COLO668 (cell line): Measurements from ENCODE around the gene CCNH.

ENCODE experiments used
- DNase-seq: peaks from one replicate; lab custom pipeline; 2025; ENCODE audit not compliant: unreplicated experiment; lab: John Stamatoyannopoulos, UW

The CCNH gene

DNA sequence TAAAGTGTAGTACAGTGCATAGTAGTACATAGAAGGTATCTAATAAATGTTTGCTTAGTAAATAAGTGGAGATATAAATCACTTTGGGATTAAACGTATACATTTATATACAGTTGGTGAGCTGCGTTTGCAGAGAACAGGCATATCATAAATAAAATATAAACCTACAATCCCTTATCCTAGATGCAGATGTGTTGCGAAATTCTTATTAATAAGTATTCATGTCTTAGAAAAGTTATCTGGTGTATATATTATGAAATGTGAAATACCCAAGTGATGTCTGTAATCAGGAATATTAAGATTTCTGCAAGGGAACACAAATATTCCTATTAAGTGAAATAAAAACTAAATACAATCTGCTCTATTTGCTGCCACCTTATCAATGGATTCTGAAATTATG, 8.8 kb downstream of the CCNH start:
- no peak for DNase-seq

DNA sequence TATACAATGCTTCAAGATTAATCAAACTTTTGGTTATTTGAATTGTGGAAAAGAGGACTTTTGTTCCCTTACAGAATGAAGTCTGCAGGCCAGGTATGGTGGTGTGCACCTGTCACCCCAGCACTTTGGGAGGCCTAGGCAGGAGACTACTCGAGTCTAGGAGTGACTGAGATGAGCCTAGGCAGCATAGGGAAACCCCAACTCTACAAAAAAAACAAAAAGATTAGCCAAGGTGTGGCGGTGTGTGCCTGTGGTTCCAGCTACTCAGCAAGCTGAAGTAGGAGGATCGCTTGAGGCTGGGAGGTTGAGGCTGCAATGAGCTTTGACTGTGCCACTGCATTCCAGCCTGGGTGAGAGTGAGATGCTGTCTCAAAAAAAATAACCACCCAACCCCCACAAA, 9.3 kb downstream of the CCNH start:
- no peak for DNase-seq

DNA sequence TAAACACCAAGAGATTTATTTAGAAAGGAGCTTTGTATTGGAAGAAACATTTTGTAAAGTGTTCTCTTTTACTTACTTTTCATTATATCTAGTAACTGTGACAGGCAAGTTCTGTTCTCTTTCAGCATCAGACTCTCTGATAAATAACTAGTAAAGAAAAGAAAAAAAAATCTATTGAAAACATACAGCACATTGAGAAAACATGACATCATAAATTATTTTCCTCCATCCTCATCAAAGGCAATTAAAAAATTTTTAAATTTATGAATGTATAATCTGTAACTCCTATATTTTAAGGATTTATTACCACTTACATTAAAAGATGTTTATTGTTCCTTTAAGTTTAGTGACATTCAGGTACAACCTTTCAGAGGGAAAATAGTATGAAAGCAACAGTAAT, 11.1 kb downstream of the CCNH start:
- DNase-seq, result no peak

DNA sequence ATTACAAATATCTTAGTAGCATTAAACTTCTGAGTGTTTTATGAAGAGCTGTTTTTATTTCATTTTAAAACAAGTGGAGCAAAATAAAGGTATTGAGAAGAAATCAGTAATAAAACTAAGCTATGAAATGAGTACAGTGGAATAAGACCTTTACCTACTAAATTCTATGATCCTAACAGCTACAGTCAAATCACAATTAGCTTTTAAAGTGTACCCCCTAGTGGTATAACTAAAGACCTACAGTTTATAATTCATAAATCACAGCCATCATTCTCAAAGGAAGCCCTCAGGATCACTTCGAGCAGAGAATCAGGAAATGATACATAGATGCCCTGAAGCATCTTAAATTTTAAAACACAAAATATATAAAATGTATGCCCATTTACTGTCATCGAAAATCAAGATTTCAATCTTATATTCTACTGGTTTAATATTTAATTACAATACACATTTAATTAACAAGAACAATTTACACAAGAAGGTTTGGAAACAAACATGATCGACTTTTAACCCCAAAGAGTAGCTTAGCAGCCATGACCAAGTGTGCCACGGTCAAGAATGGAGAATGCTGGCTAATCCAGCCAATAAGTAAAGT, 12.3 kb downstream of the CCNH start:
- no peak for DNase-seq

DNA sequence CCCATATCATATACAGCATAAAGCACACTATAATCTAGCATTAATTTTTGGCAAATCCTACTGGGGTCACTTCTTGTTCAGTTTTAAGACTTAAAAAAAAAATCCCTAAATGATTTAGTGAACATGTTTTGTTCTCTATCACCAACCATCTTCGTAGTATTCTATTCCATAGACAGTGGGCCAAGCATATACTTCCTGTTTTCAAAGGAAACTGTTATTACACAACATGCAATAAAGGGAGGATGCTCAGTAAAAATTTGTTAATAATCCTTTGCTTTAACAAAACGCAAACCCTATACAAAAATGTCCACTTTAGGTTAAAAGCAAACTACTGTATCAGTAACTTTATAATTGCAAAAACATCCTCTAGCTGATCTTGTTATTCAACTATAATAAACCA, 13.0 kb downstream of the CCNH start:
- no peak for DNase-seq

DNA sequence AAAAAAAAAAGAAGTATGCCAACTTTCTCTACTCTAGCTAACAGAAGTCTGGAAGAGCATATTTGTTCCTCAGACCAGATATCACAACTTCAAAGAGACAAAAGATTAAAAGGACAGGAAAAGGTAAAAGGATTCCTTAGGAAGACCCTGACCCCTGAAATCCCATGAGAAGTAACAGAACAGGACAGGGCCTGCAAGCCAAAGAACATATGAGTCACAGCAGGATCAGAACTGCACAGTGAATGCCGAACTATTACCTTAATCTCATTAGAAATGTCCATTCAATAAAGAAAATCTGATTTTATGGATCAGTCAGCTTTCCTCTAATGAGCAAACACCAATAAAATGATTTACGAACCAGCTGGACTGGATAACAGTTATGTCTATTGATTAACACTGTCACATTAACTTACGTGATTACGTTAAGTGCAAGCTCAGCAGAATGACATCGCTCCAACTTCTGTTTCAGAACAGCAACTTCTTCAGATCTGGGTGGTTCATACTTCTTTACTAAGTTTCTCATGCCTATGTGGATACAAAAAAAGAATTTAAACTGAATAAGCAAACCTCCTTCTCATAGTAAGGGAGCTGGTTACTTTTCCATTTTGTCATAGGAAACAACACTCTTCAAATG, 13.6 kb downstream of the CCNH start:
- no peak for DNase-seq

DNA sequence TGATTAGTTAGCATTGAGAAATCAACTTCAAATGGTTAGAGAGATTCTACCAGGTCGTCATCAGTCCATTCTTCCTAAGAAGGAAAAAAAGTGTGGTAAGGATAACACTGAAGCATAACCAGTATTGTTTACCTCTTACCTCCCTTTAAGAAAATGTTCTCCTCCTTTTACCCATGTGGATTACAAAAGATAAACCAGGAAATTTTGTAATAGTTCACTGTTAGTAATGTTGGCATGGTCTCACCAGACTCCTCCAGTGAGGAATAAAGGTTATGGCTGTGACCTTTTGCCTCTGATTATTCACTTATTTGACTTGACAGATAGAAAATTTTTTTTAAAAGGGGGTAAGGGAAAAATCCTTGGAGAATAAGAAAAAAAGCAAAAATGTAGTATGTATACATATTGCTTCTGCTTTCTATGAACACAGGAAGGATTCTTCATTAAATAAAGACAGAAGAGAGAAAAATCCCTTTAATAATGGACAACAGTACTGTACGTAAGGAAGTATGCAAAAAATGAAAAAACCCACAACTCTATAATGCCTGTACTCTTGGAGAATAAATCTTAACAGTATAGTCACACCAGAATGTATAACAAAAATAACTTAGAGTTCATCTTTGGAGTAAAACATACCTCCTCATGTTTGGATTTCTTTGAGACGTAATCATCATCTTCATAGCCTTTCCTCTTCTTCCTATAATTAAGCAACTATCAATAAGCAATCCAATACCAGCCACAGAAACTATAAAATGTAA, 18.1 kb downstream of the CCNH start:
- no peak for DNase-seq

DNA sequence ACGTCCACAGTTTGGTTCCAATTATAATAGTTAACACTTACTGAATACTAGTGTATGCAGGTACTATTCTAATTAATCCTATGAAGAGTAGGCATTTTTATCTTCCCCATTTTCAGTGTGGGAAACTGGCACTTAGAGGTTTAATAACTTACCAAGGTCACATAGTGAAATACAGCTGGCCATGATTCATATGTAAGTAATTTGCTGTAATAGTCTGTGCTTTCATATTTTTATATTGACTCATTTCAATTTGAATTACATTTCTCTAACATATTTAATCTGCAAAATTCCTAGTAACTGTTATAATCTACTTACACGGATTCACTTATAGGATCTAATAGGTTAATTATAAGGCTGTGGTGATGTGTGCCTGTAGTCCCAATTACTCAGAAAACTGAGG, 19.4 kb downstream of the CCNH start:
- no peak for DNase-seq

DNA sequence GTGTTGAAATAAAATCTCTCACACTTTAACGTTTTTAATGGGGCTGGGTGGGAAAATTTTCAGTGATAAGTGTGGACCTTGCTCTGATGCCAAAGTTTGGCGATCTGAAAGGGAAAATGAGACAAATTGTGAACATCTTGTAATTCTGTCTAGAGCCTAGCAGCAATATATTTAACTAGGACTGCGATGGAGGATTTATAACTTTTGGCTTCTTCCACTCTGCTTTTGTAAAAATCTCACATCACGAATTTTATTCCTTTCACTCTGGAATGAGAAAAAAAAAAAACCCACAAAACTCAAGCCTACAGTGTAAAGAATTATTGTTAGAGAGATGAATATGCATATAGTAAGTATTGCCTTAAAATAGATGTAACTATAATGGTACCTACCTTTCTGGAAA, 19.9 kb downstream of the CCNH start:
- no peak for DNase-seq

DNA sequence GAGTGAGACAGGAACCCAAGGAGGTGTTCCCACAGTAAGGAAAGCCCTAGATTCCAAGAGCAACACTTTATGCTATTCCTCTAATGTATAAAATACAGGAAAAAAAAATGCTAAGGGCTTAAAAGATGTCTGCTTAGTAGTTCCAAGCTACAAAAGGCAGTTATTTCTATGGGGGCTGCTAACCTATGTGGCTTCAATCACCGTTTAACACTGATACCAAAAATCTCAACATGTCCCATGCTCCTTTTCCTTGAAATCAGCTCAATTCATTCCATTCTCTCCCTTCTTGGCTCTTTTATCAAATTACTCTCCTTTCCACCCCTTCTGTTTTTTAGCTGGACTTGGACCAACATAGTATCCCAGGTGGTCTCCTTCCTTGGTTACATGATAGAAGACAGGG, 20.6 kb downstream of the CCNH start:
- DNase-seq, result no peak

DNA sequence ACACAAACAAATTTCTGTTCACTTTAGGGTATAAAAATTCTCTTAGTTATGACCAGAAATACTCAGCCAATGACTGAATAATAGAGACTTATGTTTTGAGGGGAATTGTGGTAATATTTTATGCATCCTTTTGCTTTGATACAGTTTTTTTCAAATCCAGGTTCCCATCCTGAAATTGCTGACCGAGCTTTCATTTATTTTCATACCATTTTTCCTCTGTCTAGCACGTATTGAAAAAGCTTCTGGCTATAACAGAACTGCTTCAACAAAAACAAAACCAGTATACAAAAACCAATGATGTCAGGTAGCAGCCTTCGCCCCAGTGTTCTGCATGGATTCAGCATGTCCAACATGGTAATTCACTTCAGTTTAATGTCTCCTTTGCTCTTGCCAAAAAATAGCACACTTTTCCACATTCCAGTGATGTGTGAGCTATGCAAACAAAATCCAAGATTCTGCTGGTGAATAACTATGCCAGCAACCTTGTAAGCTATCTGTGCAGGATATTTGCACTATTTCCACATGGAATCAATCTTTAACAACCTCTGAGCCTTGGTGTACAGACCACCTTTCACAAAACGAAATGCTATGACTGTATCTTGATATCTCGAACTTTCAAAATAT, 22.0 kb downstream of the CCNH start:
- DNase-seq, result no peak

DNA sequence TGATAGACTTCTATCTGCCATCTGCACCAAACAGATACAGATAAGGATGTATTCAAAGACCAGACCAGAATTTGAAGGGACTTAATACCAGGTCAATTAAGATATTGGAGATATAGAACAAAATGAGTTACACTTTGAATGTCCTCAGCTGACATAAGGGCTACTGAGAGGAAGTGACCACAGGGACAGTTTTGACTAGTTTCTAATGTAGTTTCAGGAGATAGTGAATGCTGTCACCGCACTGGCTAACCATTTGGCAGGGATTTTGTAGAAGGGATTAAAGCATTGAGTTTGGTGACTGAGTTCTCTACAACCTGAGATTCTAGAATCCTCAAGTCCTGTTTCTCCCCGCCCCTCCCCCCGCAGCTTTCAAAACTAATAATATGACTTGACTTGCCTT, 22.7 kb downstream of the CCNH start:
- no peak for DNase-seq

DNA sequence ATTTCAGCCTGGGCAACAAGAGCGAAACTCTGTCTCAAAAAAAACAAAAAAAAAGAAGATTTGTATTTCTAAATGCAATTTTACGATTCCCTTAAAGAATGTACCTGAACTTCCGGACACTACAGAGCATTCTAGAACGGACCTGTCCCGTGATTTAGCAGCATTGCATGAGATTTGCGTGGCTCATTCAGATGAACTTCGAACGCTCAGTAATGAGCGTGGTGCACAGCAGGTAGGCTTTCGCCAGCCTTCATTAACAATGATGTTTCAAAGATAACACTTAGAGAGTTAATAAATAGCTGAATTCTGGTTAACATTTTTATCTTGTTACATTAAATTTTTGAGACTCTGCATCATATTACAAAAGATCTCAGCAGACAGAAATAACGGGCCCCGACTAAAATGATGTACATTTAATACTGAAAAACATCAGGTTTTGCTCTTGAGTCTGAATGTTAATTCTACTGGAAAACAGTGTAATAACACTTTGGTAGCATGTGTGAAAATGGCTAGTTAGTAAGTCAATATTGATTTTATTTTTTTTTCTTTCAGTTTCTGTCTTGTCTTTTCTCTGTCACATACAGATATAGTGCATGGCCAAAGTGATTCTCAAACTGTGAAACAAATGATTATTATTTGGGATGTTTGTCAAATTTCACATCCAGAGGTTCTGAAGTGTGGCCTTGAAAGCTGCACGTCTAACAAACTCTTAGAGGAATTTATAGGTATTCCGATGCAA, 23.3 kb downstream of the CCNH start:
- no peak for DNase-seq

DNA sequence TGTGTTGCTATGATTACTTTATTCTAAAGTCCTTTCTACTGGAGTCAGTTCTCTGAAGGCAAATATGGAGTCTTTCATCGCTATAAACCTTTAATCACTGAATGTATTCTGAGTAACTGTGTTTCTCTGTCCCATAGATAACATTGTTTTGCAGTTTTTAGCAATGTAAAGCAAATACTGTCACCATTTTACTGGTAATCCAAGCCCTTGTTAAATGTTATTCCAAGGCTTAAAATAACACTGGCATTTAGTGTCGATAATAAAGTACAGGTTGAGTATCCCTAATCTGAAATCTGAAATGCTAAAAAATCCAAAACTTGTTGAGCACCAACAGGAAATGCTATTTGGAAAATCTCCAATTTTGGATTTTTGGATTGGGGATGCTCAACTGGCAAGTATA, 24.6 kb downstream of the CCNH start:
- no peak for DNase-seq

DNA sequence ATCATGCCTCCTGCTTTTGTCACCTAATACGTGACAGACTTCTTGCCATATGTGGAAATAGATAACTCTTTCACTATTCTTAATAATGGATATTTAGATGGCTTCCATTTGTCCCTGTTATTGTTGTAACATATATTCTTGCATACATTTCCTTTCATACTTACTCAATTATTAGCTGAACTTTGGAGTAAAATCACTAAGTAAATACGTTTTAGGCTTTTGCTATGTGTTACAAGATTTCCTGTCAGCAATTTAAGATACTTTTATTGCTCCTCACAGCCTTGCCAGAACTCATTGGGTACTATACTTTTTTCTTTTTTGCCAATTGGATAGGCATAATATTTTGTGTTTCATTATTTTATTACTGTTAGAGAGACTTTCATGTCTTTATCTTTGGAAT, 26.9 kb downstream of the CCNH start:
- no peak for DNase-seq

DNA sequence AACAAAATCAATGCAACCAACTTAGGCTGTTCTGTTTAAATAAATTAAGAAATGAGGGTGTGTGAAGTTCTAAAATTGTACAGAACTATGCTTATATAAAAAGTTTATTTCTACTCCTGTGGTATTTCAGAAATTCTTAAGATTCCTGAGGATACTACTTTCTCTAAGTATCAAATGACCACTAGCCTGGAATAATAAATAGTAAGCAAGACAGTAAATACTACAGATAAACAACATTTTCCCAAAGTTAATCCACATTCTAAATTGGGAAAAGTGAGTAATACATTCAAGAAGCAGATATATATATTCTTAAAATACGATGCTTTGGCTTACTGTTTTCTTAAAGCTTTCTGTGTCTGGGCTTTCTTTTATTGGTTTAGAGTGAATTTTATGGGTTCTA, 29.5 kb downstream of the CCNH start:
- DNase-seq, result no peak

DNA sequence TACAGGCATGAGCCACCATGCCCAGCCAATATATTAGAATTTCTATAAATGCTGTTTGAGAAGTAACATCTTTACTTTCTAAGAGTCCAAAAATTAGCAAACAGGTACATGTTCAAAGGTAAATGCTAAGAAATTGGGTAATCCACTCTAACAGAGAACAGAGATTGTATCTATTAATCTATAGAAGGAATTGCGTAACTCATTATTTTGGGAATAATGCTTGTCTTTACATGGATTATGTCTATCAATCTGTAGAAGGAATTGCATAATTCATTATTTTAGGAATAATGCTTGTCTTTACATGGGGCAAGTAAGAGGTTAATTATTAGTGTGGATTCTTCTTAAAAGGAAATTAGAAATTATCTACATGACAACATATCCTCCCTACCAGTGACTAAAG, 30.5 kb downstream of the CCNH start:
- no peak for DNase-seq

DNA sequence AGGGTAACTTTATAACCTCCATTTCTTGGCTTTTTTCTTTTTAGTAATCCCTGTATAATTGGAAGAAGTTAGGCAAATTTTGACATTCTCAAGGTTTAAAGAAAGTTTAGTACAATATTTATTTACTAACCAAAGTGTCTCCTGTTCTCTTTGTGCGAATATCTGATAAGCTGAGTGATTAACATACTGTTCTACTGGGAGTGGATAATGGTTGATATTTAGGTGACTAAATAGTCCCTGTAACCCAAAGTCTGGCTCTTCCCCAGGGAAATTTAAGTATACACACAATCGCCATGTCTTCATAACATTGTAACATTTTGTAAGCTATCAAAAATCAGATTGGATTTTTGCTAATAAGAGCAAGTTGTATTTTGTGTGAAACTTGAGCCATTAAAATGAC, 40.0 kb downstream of the CCNH start:
- no peak for DNase-seq

DNA sequence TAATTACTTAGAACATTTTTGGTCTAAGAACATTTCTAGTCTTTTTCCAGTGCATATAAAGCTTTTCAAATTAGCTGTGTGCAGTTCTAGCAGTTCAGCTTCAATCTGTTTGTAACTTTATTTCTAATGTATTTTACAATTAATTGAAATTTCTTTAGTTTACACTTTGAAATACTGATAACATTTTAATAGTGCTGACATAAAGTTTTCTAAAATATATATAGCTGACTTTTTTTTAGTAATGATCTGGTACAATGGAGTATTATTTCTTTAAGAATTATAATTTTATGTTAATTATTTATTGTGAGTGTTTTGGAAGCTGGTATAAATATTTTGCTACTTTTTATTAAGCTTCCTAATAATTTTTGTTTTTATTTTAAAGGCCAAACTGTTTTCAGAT, 43.3 kb downstream of the CCNH start:
- no peak for DNase-seq

DNA sequence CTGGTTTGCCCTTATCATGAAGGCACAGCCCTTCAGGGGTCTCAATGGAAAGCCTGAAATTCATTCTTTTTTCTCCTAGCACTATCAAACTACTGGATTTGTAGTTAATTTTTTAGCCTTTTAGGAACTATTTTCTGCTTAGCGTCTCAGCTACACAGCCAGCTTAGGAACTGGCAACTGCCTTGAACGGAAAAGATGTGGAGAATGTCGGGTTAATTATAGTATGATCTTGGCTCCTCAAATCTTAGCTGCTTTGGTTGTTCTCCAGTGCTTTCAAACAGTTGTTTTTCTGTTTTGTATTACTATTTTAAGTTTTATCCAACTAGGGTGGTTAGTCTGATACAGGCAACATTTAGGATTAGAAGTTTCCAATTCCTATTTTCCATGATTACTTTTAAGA, 44.1 kb downstream of the CCNH start:
- DNase-seq, result no peak

DNA sequence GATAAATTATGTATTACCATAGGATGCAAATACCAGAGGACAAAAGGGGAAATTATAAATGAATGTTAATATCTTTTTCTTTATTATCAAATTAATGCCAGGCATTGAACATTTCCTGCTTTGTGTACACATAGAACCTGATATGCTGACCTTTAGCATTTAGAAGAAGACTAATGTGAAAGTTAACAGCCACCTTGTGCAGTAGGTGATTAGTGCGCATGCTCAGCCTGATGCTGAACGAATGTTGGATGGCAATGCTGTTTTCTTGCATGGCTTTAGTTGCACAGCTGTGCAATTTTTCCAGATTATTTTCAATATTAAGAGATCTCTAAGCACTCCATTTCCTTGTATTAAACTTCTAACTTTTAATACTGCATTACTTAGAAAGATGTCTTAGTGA, 45.5 kb downstream of the CCNH start:
- DNase-seq, result no peak
